ENCODE measurements around the gene CCDC9.

CCDC9 gene

GRCh38 chr19:47255879-47256692, at the start of gene CCDC9:
Gene CCDC9 (plus strand): TSS chr19:47256525. CDS start chr19:47258401, 1,876 bp downstream.
- DNase-seq (ENCODE audit: low read depth in 2 of 2, low spot score in 1 of 2) = peak; percentile 77 to 79

GRCh38 chr19:47209319-47210179, 46.8 kb upstream of the CCDC9 start:
- DNase-seq (ENCODE audit: low read depth in 2 of 2, low spot score in 1 of 2) = no peak

DNA sequence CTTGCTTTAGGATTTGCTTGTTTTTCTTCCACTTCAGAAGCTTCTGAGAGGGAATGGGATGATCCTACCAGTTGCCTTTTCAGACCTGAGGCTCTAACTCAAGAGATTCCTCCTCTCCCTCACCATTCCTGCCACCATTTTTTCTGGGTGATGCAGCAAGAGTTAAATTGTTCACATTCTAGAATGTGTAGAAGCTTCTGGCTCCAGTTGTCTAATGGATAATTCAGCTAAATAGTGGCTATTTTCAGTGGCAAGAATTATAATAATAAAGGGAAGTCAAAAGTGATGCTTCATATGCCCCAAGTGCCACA, 46.2 kb upstream of the CCDC9 start:
- no peak for DNase-seq (ENCODE audit: low read depth in 2 of 2, low spot score in 1 of 2)

GRCh38 chr19:47210689-47211316, 45.5 kb upstream of the CCDC9 start:
- peak; percentile 61 to 72 for DNase-seq (ENCODE audit: low read depth in 2 of 2, low spot score in 1 of 2)

- no peak for DNase-seq (ENCODE audit: low read depth in 2 of 2, low spot score in 1 of 2)
Measured at GRCh38 chr19:47215581-47215980, 40.7 kb upstream of the CCDC9 start.

- DNase-seq (ENCODE audit: low read depth in 2 of 2, low spot score in 1 of 2) = no peak
Measured at GRCh38 chr19:47221080-47221841, 35.1 kb upstream of the CCDC9 start.

- no peak for DNase-seq (ENCODE audit: low read depth in 2 of 2, low spot score in 1 of 2)
Measured at GRCh38 chr19:47221890-47222289, 34.4 kb upstream of the CCDC9 start.

DNA sequence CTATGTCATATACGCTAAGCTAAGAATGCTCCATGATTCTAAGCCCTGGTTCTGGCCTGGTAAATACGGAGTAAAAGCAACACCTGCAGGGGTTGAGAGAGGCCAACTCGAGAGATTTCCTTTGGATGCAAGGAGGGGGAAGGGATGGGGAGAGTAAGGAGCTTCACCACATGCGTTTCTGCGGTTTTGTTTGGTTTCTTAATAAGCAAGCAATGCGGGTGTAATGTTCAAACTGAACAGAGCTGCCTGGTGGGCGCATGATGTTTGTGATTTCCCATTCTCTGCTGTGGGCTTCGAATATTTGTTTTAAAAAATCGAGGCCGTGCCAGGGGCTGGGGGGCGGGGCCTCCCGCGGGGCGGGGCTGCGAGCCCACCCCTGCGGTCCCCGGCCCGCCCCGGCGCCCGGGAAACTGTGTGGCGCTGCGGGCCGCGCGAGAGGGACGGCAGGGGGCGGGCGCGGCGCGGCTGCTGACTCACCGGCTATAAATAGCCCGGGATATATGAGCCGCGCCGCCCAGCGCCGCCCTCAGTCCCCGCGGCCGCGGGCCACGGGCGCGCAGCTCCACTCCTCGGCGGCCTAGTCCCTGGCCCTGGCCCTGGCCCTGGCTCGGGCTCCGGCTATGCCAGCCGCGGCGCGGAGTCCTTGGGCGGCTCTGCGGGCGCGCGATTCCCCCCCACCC, 30.4 kb upstream of the CCDC9 start:
- DNase-seq (ENCODE audit: low read depth in 2 of 2, low spot score in 1 of 2) = peak; percentile 80 to 84

GRCh38 chr19:47226426-47227351, 29.6 kb upstream of the CCDC9 start:
- DNase-seq (ENCODE audit: low read depth in 2 of 2, low spot score in 1 of 2) = no peak

GRCh38 chr19:47227352-47228167, 28.8 kb upstream of the CCDC9 start:
- no peak for DNase-seq (ENCODE audit: low read depth in 2 of 2, low spot score in 1 of 2)

DNA sequence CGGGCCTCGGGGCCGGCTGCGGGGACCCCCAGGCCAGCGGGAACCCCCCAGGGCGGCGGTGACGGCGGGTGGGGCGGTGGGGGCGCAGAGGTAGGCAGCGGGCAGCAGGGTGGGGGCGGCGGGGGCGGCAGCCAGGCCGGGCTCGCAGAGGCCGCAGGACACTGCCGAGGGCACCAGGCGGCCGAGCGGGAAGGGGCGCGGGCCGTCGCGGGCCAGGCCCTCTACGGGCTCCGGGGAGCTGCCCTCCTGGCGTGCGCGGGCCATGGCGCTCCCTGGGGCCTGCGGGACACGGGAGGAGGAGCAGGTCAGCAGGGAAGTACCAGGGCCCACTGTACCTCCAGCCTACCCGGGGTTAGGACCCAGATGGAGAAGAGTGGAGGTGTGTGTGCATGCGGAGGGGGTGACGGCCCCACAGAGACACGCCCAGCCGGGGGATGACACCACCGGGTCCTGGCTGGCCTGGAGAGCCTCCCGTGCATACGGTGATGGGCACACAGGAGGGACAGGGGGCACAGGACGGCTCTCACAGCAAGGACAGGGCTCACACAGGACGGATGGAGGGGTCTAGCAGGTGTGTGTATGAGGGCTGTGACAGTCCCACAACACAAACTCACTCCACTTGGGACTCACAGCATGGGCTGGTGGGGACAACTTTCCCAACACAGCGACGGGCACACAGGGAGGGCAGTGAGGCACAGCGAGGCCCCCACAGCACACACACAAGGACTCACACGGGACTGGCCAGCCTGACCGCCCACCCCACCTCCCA, 28.0 kb upstream of the CCDC9 start:
- no peak for DNase-seq (ENCODE audit: low read depth in 2 of 2, low spot score in 1 of 2)

DNA sequence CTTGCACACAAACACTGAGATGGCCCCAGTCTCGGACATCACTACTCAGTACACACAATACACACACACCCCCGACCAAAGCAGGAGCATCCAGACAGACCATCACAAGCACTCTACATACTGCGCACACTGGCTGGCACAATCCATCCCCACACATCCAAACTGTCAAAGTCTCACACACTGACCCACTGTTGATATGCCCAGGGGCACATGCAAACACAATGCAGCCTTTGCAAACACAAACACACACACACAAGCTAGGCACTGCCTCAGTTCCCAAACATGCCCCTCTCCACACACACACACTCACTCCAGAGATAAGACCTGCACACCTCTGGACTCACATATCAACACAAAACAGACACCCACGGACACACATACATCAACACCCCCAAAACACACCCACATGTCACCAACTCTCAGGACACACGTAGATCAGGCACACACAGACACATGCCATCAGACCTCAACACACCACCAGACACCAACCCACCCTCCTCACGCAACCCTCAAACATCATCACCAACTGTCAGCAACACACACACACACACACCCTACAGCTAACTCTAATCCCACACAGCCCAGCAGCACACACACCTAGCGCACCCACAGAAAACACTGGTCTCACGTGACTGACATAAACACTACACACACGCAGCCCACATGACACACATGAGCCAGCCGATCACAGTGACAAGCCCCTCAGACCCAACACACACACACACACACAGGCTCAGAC, 27.2 kb upstream of the CCDC9 start:
- no peak for DNase-seq (ENCODE audit: low read depth in 2 of 2, low spot score in 1 of 2)

- DNase-seq (ENCODE audit: low read depth in 2 of 2, low spot score in 1 of 2) = no peak
Measured at GRCh38 chr19:47229676-47230053, 26.7 kb upstream of the CCDC9 start.

DNA sequence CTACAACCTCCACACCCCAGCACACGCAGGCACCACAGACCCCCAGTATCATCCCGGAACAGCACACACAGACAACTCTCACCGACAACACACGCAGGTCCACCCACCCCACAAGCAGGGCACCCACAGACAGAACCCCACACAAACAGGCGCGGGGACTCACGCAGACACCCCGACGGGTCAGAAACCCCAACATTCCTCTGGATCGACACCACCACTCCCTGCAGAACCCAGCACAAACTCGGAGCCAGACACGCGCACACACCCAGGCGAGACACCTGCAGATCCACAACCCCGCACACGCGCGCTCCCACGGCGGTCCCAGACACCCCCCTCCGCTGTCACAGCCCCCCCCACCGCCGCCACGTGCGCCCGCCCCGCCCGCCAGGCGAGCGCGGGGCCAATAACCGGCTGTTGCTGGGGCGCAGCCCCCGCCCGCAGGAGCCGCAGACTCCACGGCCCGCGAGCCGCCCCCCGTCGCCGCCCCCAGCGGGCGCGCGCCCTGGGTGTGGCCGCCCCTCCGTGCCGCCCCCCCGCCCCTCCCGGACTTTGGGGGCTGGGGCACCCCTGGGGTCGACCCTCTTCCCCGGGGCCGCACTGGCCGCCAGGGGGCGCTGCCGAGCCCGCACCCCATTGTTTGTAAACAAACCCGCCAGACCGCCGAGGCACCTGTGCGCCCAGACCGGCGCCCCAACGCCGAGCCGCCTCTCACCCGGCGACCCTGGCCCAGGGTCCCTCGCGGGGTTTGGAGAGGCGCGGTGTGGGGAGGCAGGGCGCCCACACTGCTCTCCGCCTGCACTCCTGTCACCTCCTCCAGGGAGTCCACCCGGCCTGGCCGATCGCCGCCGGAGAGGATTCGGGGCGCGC, 26.0 kb upstream of the CCDC9 start:
- DNase-seq (ENCODE audit: low read depth in 2 of 2, low spot score in 1 of 2) = peak in 1 of 2 donors; percentile 69

DNA sequence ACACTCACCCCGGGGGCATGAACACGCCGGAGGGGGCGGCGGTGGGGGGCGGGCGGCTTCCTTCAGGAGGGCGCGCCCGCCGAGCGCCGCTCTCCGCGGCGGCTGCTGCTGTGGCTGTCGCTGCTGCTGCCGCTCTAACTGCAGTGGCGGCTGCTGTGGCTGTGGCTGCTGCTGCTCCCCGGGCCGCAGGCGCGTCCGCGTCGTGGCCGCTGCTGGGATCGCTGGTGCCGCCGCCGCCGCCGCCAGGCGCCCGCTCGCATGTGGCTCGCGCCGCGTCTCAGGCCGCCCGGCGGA, 25.5 kb upstream of the CCDC9 start, which contains the start of gene BBC3:
TSS of gene BBC3 (minus strand) at position 279 of the 294 bp plus-strand sequence. CDS start 2,768 bp downstream, outside the sequence.
- no peak for DNase-seq (ENCODE audit: low read depth in 2 of 2, low spot score in 1 of 2)
